WTC11 (cell line): ENCODE data around the gene ACRV1. TPM values are rescaled to one million over a fixed set of nuclear protein-coding genes. Genes with fewer than 3 reads are reported as not detected.

Experiments
- ATAC-seq: fragments of 200-7000 bp; cut with Tn5 transposase; 2 replicates; pipeline ENCODE4 v1.10.0; 2021; ENCODE audit warnings: mild to moderate bottlenecking, moderate library complexity
- CTCF ChIA-PET: fragments of 300-600 bp; sonication (Branson Sonifier 250); formaldehyde crosslinking; loops from one replicate; lab custom pipeline; 2021; ENCODE audit warnings: antibody characterized with exemption; lab: Charles Lee
- POLR2A ChIA-PET: fragments of 350-600 bp; sonication (Branson Sonifier 250); formaldehyde crosslinking; loops from one replicate; lab custom pipeline; 2021; ENCODE audit warnings: antibody characterized with exemption; lab: Charles Lee
- DNase-seq: peaks from one replicate; pipeline ENCODE4 v3.0.0; 2021; ENCODE audit warnings: low spot score
- H3K27ac Mint-ChIP-seq: 2 replicates; pipeline ENCODE4 v1.8.0; 2021; ENCODE audit warnings: mixed read lengths
- H3K27me3 Mint-ChIP-seq: 2 replicates; pipeline ENCODE4 v1.8.0; 2021; ENCODE audit warnings: low read depth, mild to moderate bottlenecking, moderate library complexity, mixed read lengths
- H3K36me3 Mint-ChIP-seq: 2 replicates; pipeline ENCODE4 v1.8.0; 2021; ENCODE audit warnings: mixed read lengths
- H3K4me1 Mint-ChIP-seq: 2 replicates; pipeline ENCODE4 v1.8.0; 2022; ENCODE audit warnings: mixed read lengths
- H3K4me3 Mint-ChIP-seq: 2 replicates; pipeline ENCODE4 v1.8.0; 2021; ENCODE audit warnings: mild to moderate bottlenecking, moderate library complexity, mixed read lengths
- H3K9me3 Mint-ChIP-seq: 2 replicates; pipeline ENCODE4 v1.8.0; 2021; ENCODE audit warnings: mixed read lengths
- FOXJ3 ChIP-seq: sonication (generic); formaldehyde crosslinking; IDR thresholded peaks from 2 replicates; pipeline ENCODE4 v1.9.0; 2021; ENCODE audit warnings: missing genetic modification reagents, mild to moderate bottlenecking, borderline replicate concordance
- FOXK1 ChIP-seq: sonication (generic); formaldehyde crosslinking; IDR thresholded peaks from 2 replicates; pipeline ENCODE4 v1.8.0; 2022; ENCODE audit warnings: mild to moderate bottlenecking, moderate library complexity, missing genetic modification reagents
- FOXP1 ChIP-seq: sonication (generic); formaldehyde crosslinking; IDR thresholded peaks from 2 replicates; pipeline ENCODE4 v1.8.0; 2022; ENCODE audit warnings: missing genetic modification reagents, mild to moderate bottlenecking, moderate library complexity, borderline replicate concordance
- NFATC4 ChIP-seq: fragments of 250-450 bp; sonication (Bioruptor Pico); IDR thresholded peaks from 2 replicates; pipeline ENCODE4 v1.9.0; 2021; ENCODE audit warnings: mild to moderate bottlenecking
- NR2C2 ChIP-seq: sonication (generic); formaldehyde crosslinking; IDR thresholded peaks from 2 replicates; pipeline ENCODE4 v1.8.0; 2022; ENCODE audit warnings: mild to moderate bottlenecking, missing genetic modification reagents
- RELA ChIP-seq: sonication (generic); formaldehyde crosslinking; IDR thresholded peaks from 2 replicates; pipeline ENCODE4 v1.8.1; 2022; ENCODE audit warnings: missing genetic modification reagents, mild to moderate bottlenecking, borderline replicate concordance
- RORB ChIP-seq: fragments of 250-450 bp; sonication (Bioruptor Pico); IDR thresholded peaks from 2 replicates; pipeline ENCODE4 v1.9.0; 2021; ENCODE audit warnings: mild to moderate bottlenecking
- SMAD4 ChIP-seq: sonication (generic); formaldehyde crosslinking; IDR thresholded peaks from 2 replicates; pipeline ENCODE4 v1.8.0; 2022; ENCODE audit warnings: mild to moderate bottlenecking, missing genetic modification reagents
- ZBTB21 ChIP-seq: sonication (generic); formaldehyde crosslinking; IDR thresholded peaks from 2 replicates; pipeline ENCODE4 v1.8.1; 2023; ENCODE audit warnings: mild to moderate bottlenecking, missing genetic modification reagents, borderline replicate concordance
- ZNF396 ChIP-seq: fragments of 250-450 bp; sonication (Bioruptor Pico); IDR thresholded peaks from 2 replicates; pipeline ENCODE4 v1.8.0; 2021; ENCODE audit warnings: mild to moderate bottlenecking, moderate library complexity, borderline replicate concordance
- ZNF671 ChIP-seq: fragments of 250-450 bp; sonication (Bioruptor Pico); IDR thresholded peaks from 2 replicates; pipeline ENCODE4 v1.8.0; 2021; ENCODE audit warnings: mild to moderate bottlenecking
- total RNA-seq: library from RNA; stranded (reverse); gene quantifications from 3 replicates; pipeline ENCODE4 v1.2.3, GENCODE V29; 2021
- TF ChIP-seq, protein P1 (sequence below): fragments of 250-450 bp; sonication (Bioruptor Pico); IDR thresholded peaks from 2 replicates; pipeline ENCODE4 v1.9.0; 2021; ENCODE audit warnings: mild to moderate bottlenecking, borderline replicate concordance
- TF ChIP-seq, protein P2 (sequence below): fragments of 200-600 bp; IDR thresholded peaks from 2 replicates; pipeline ENCODE4 v1.8.0; 2022; ENCODE audit warnings: antibody characterized with exemption
- TF ChIP-seq, protein P3 (sequence below): sonication (generic); formaldehyde crosslinking; IDR thresholded peaks from 2 replicates; pipeline ENCODE4 v1.8.1; 2023; ENCODE audit warnings: mild to moderate bottlenecking, moderate library complexity, missing genetic modification reagents
- TF ChIP-seq, protein P4 (sequence below): fragments of 250-450 bp; sonication (Bioruptor Pico); IDR thresholded peaks from 2 replicates; pipeline ENCODE4 v1.9.0; 2021; ENCODE audit warnings: mild to moderate bottlenecking
- TF ChIP-seq, protein P5 (sequence below): sonication (generic); formaldehyde crosslinking; conservative IDR thresholded peaks from 2 replicates; pipeline ENCODE4 v1.8.1; 2023; ENCODE audit warnings: mild to moderate bottlenecking, low read depth, missing genetic modification reagents, moderate library complexity
- TF ChIP-seq, protein P6 (sequence below): sonication (generic); formaldehyde crosslinking; IDR thresholded peaks from 2 replicates; pipeline ENCODE4 v1.8.1; 2022; ENCODE audit warnings: mild to moderate bottlenecking, moderate library complexity, missing genetic modification reagents
- TF ChIP-seq, protein P7 (sequence below): sonication (generic); formaldehyde crosslinking; IDR thresholded peaks from 2 replicates; pipeline ENCODE4 v1.8.0; 2023; ENCODE audit warnings: missing genetic modification reagents

The ACRV1 gene
- total RNA-seq, 1 experiment from 2014 or later, result not detected

DNA sequence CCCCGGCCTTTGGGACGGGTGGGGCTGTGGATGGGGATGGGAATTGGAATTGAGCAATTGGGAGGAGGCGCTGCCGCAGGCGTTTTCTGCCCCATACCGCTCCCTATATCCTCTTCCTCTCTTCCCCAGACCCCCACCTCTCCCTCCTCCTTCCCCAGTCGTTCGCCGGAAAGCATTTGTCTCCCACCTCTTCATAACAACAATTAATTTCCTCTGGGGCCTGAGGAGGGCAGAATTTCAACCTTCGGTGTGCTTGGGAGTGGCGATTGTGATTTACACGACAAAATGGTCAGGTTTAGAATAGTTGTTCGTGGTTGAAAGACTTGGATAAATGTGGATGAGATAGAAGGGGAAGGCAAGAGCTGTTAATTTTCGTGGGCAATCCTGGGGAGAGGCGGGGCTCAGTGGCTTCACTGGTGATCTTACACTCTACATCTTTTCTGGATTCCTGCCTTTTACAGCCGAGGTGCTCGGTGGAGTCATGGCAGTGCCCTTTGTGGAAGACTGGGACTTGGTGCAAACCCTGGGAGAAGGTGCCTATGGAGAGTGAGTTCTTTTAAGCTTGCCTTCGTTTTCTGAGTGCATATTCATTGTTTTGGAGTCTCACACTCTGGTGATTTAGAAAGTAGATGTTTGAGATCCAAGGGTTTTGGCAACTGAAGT lies 54.2 kb downstream of the ACRV1 start (continued):
- TF ChIP-seq, protein P1, sequence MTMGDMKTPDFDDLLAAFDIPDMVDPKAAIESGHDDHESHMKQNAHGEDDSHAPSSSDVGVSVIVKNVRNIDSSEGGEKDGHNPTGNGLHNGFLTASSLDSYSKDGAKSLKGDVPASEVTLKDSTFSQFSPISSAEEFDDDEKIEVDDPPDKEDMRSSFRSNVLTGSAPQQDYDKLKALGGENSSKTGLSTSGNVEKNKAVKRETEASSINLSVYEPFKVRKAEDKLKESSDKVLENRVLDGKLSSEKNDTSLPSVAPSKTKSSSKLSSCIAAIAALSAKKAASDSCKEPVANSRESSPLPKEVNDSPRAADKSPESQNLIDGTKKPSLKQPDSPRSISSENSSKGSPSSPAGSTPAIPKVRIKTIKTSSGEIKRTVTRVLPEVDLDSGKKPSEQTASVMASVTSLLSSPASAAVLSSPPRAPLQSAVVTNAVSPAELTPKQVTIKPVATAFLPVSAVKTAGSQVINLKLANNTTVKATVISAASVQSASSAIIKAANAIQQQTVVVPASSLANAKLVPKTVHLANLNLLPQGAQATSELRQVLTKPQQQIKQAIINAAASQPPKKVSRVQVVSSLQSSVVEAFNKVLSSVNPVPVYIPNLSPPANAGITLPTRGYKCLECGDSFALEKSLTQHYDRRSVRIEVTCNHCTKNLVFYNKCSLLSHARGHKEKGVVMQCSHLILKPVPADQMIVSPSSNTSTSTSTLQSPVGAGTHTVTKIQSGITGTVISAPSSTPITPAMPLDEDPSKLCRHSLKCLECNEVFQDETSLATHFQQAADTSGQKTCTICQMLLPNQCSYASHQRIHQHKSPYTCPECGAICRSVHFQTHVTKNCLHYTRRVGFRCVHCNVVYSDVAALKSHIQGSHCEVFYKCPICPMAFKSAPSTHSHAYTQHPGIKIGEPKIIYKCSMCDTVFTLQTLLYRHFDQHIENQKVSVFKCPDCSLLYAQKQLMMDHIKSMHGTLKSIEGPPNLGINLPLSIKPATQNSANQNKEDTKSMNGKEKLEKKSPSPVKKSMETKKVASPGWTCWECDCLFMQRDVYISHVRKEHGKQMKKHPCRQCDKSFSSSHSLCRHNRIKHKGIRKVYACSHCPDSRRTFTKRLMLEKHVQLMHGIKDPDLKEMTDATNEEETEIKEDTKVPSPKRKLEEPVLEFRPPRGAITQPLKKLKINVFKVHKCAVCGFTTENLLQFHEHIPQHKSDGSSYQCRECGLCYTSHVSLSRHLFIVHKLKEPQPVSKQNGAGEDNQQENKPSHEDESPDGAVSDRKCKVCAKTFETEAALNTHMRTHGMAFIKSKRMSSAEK (CRISPR knock-in tag), result no peak
- TF ChIP-seq ZBTB21 (CRISPR knock-in tag) (no peak), NR2C2 (CRISPR knock-in tag) (no peak), RELA (CRISPR knock-in tag) (no peak), FOXP1 (CRISPR knock-in tag) (no peak), ZNF671 (CRISPR knock-in tag) (peak; percentile 14; the same call in 1 of the 2 replicates), SMAD4 (CRISPR knock-in tag) (no peak)
- TF ChIP-seq, protein P2, sequence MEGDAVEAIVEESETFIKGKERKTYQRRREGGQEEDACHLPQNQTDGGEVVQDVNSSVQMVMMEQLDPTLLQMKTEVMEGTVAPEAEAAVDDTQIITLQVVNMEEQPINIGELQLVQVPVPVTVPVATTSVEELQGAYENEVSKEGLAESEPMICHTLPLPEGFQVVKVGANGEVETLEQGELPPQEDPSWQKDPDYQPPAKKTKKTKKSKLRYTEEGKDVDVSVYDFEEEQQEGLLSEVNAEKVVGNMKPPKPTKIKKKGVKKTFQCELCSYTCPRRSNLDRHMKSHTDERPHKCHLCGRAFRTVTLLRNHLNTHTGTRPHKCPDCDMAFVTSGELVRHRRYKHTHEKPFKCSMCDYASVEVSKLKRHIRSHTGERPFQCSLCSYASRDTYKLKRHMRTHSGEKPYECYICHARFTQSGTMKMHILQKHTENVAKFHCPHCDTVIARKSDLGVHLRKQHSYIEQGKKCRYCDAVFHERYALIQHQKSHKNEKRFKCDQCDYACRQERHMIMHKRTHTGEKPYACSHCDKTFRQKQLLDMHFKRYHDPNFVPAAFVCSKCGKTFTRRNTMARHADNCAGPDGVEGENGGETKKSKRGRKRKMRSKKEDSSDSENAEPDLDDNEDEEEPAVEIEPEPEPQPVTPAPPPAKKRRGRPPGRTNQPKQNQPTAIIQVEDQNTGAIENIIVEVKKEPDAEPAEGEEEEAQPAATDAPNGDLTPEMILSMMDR, result no peak
- TF ChIP-seq, protein P3, sequence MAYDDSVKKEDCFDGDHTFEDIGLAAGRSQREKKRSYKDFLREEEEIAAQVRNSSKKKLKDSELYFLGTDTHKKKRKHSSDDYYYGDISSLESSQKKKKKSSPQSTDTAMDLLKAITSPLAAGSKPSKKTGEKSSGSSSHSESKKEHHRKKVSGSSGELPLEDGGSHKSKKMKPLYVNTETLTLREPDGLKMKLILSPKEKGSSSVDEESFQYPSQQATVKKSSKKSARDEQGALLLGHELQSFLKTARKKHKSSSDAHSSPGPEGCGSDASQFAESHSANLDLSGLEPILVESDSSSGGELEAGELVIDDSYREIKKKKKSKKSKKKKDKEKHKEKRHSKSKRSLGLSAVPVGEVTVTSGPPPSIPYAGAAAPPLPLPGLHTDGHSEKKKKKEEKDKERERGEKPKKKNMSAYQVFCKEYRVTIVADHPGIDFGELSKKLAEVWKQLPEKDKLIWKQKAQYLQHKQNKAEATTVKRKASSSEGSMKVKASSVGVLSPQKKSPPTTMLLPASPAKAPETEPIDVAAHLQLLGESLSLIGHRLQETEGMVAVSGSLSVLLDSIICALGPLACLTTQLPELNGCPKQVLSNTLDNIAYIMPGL (CRISPR knock-in tag), result 0 out of 2 replicates have a peak, but pooled peaks have one; percentile 6

DNA sequence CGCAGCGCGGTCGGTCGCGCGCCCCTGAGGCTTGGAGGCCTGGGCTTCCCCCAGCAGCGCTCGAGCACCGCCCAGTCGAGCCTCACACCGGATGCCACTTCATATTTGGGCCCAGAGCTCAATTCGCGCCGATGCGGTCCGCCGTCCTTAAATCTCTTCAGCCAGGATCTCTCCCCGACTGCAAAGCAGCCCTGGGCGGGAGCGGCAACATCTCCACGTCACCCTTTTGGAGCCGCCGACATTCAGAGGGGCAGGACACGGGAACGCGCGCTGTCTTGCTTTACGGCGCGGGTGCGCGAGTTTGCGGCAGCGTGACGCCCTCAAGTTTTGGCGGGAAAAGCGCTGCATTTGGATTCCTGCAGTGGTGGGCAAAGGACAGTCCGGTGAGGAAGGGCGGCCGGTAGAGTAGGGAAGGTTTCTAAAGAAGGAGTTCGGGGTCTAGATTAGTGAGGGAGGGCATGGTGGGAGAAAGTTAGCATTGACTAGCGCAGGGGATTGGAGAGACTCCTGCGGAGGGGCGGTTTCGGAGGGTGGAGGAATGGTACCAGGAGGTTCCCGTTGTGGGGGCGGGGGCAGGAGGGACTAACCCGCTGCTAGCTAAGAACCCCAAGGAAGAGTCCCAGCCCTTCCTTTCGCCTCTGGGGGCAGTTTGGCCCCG lies 54.9 kb downstream of the ACRV1 start:
- ChIA-PET CTCF (interaction anchor here (0.6 to 1.6 kb wide), 6 partner anchors 8 to 277 kb away, joined by 3 to 4 read pairs (median 3); partner anchors contain the start of gene PUS3), POLR2A (interaction anchor here (0.5 to 2.1 kb wide), 3 partner anchors 33 to 436 kb away, joined by 3 to 9 read pairs (median 3); partner anchors contain the start of genes EI24 and STT3A)
- ATAC-seq, result peak; percentile 87
- H3K4me3 Mint-ChIP-seq, result peak overlapping the region; percentile 88
- H3K27me3 Mint-ChIP-seq, result no peaks in the 10 kb centered on the region
- peaks cover 32% of the 10 kb centered on the region for H3K36me3 Mint-ChIP-seq
- no peaks in the 10 kb centered on the region for H3K9me3 Mint-ChIP-seq
- peaks cover 13% of the 10 kb centered on the region for H3K4me1 Mint-ChIP-seq
- H3K27ac Mint-ChIP-seq, result peak overlapping the region; percentile 97
- peak; percentile 95 for DNase-seq
- TF ChIP-seq, protein P4, sequence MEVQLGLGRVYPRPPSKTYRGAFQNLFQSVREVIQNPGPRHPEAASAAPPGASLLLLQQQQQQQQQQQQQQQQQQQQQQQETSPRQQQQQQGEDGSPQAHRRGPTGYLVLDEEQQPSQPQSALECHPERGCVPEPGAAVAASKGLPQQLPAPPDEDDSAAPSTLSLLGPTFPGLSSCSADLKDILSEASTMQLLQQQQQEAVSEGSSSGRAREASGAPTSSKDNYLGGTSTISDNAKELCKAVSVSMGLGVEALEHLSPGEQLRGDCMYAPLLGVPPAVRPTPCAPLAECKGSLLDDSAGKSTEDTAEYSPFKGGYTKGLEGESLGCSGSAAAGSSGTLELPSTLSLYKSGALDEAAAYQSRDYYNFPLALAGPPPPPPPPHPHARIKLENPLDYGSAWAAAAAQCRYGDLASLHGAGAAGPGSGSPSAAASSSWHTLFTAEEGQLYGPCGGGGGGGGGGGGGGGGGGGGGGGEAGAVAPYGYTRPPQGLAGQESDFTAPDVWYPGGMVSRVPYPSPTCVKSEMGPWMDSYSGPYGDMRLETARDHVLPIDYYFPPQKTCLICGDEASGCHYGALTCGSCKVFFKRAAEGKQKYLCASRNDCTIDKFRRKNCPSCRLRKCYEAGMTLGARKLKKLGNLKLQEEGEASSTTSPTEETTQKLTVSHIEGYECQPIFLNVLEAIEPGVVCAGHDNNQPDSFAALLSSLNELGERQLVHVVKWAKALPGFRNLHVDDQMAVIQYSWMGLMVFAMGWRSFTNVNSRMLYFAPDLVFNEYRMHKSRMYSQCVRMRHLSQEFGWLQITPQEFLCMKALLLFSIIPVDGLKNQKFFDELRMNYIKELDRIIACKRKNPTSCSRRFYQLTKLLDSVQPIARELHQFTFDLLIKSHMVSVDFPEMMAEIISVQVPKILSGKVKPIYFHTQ (CRISPR knock-in tag), result peak; percentile 71; the same call in 1 of the 2 replicates
- TF ChIP-seq, protein P5, sequence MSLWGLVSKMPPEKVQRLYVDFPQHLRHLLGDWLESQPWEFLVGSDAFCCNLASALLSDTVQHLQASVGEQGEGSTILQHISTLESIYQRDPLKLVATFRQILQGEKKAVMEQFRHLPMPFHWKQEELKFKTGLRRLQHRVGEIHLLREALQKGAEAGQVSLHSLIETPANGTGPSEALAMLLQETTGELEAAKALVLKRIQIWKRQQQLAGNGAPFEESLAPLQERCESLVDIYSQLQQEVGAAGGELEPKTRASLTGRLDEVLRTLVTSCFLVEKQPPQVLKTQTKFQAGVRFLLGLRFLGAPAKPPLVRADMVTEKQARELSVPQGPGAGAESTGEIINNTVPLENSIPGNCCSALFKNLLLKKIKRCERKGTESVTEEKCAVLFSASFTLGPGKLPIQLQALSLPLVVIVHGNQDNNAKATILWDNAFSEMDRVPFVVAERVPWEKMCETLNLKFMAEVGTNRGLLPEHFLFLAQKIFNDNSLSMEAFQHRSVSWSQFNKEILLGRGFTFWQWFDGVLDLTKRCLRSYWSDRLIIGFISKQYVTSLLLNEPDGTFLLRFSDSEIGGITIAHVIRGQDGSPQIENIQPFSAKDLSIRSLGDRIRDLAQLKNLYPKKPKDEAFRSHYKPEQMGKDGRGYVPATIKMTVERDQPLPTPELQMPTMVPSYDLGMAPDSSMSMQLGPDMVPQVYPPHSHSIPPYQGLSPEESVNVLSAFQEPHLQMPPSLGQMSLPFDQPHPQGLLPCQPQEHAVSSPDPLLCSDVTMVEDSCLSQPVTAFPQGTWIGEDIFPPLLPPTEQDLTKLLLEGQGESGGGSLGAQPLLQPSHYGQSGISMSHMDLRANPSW, result no peak
- no peak for TF ChIP-seq FOXJ3 (CRISPR knock-in tag)
- TF ChIP-seq FOXK1 (CRISPR knock-in tag), result peak; percentile 94
- peak; percentile 95; the same call in 1 of the 2 replicates for TF ChIP-seq ZBTB21 (CRISPR knock-in tag)
- TF ChIP-seq, protein P6, sequence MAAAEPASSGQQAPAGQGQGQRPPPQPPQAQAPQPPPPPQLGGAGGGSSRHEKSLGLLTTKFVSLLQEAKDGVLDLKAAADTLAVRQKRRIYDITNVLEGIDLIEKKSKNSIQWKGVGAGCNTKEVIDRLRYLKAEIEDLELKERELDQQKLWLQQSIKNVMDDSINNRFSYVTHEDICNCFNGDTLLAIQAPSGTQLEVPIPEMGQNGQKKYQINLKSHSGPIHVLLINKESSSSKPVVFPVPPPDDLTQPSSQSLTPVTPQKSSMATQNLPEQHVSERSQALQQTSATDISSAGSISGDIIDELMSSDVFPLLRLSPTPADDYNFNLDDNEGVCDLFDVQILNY (CRISPR knock-in tag), result peak; percentile 100
- TF ChIP-seq NFATC4 (CRISPR knock-in tag), result 0 out of 2 replicates have a peak, but pooled peaks have one; percentile 62
- no peak for TF ChIP-seq ZNF396 (CRISPR knock-in tag)
- TF ChIP-seq, protein P7, sequence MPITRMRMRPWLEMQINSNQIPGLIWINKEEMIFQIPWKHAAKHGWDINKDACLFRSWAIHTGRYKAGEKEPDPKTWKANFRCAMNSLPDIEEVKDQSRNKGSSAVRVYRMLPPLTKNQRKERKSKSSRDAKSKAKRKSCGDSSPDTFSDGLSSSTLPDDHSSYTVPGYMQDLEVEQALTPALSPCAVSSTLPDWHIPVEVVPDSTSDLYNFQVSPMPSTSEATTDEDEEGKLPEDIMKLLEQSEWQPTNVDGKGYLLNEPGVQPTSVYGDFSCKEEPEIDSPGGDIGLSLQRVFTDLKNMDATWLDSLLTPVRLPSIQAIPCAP (CRISPR knock-in tag), result 0 out of 2 replicates have a peak, but pooled peaks have one; percentile 32
- TF ChIP-seq RORB (CRISPR knock-in tag), result no peak
